Nephron (organoid): ENCODE data around the gene SHISAL2A.

Experiments used
- H3K27ac Mint-ChIP-seq, 3 experiments: 2 replicates each; pipeline ENCODE4 v1.8.0; 2020; ENCODE audit warnings: mixed read lengths in 3 of 3, mild to moderate bottlenecking in 2 of 3, moderate library complexity in 1 of 3
- H3K27me3 Mint-ChIP-seq: 2 replicates; pipeline ENCODE4 v1.8.0; 2021; ENCODE audit warnings: low read depth, mild to moderate bottlenecking, moderate library complexity, mixed read lengths
- H3K36me3 Mint-ChIP-seq: 2 replicates; pipeline ENCODE4 v1.8.0; 2020; ENCODE audit warnings: low read depth, mixed read lengths
- H3K4me1 Mint-ChIP-seq: 2 replicates; pipeline ENCODE4 v1.8.0; 2020; ENCODE audit warnings: mixed read lengths
- H3K4me3 Mint-ChIP-seq, 3 experiments: 2 replicates each; pipeline ENCODE4 v1.8.0; 2020; ENCODE audit warnings: mild to moderate bottlenecking in 3 of 3, mixed read lengths in 3 of 3, moderate library complexity in 2 of 3
- H3K9me3 Mint-ChIP-seq: 2 replicates; pipeline ENCODE4 v1.8.0; 2020; ENCODE audit warnings: mixed read lengths
- TF ChIP-seq, protein P1 (sequence below), 3 experiments: fragments of 200-600 bp; sonication (generic); IDR thresholded peaks; one replicate each; pipeline ENCODE4 v1.5.0; 2021; ENCODE audit warnings: antibody characterized with exemption in 3 of 3; ENCODE audit not compliant: unreplicated experiment in 3 of 3

Gene SHISAL2A

GRCh38 chr1:52706136-52706670 lies 73.2 kb downstream of the SHISAL2A start:
- peaks cover 7% of the 10 kb centered on the region for H3K27me3 Mint-ChIP-seq
- no peaks in the 10 kb centered on the region for H3K9me3 Mint-ChIP-seq

More at GRCh38 chr1:52706136-52706670, 73.2 kb downstream of the SHISAL2A start:
- Mint-ChIP-seq H3K36me3 (no peaks in the 10 kb centered on the region), H3K4me3 (peak overlapping the region in 1 of 3 experiments; percentile 9), H3K27ac (no peak overlapping the region), H3K4me1 (peaks cover 12% of the 10 kb centered on the region)
- TF ChIP-seq, protein P1, sequence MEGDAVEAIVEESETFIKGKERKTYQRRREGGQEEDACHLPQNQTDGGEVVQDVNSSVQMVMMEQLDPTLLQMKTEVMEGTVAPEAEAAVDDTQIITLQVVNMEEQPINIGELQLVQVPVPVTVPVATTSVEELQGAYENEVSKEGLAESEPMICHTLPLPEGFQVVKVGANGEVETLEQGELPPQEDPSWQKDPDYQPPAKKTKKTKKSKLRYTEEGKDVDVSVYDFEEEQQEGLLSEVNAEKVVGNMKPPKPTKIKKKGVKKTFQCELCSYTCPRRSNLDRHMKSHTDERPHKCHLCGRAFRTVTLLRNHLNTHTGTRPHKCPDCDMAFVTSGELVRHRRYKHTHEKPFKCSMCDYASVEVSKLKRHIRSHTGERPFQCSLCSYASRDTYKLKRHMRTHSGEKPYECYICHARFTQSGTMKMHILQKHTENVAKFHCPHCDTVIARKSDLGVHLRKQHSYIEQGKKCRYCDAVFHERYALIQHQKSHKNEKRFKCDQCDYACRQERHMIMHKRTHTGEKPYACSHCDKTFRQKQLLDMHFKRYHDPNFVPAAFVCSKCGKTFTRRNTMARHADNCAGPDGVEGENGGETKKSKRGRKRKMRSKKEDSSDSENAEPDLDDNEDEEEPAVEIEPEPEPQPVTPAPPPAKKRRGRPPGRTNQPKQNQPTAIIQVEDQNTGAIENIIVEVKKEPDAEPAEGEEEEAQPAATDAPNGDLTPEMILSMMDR (IDR thresholded peaks at IDR 0.05; ENCODE audit: unreplicated experiment in 3 of 3), result no peak
